ENCODE data around the gene TBC1D10A. TPM values are rescaled to one million over a fixed set of nuclear protein-coding genes. Genes with fewer than 3 reads are reported as not detected.
A peak's percentile ranks its signal among the peaks of the same experiment; 100 is the strongest.

The TBC1D10A gene
- total RNA-seq, 4 donors from 2014 or later = 18.4 to 25.9 (median 20.8) TPM

DNA sequence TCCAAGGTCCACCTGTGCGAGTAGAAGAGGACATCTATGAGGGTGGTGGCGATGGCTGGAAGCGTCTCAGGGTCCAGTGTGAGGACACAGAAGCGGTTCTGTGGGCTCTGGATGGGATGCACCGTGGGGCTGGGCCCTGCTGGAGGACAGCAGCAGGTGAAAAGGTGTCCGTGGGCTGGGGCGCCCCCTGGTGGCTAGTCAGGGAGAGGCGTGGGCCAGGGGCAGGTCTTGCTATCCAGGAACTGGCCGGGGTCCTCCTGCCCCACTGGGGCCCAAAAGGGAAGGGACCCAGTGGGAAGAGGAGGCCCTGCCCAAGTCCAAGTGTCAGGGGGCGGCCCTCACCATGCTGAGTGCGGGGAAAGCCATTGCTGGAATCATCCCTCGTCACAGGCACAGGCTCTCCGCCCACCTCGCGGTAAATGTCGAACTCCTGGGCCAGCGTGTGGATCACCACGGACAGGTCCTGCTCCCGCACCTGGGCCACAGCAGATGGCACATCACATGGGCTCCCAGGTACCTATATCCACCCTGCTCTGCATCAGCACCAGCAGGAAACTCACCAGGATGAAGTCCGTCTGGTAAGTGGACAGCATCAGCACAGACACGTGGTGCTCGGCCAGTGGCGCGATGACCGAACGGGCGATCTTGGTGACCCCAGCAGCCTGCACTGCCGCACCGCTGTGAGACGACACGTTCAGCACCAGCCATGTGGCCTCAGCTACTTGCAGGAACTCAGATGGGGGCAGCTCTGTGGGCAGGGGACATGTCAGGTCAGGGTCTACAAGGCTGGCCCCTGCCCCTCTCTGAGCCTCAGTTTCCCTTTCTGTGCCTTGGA lies 39.7 kb downstream of the TBC1D10A start:
- TF ChIP-seq, protein P1, sequence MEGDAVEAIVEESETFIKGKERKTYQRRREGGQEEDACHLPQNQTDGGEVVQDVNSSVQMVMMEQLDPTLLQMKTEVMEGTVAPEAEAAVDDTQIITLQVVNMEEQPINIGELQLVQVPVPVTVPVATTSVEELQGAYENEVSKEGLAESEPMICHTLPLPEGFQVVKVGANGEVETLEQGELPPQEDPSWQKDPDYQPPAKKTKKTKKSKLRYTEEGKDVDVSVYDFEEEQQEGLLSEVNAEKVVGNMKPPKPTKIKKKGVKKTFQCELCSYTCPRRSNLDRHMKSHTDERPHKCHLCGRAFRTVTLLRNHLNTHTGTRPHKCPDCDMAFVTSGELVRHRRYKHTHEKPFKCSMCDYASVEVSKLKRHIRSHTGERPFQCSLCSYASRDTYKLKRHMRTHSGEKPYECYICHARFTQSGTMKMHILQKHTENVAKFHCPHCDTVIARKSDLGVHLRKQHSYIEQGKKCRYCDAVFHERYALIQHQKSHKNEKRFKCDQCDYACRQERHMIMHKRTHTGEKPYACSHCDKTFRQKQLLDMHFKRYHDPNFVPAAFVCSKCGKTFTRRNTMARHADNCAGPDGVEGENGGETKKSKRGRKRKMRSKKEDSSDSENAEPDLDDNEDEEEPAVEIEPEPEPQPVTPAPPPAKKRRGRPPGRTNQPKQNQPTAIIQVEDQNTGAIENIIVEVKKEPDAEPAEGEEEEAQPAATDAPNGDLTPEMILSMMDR (IDR thresholded peaks at IDR 0.05) = peak; percentile 89 to 98 (median 93)
- no peak for TF ChIP-seq POLR2A (IDR thresholded peaks at IDR 0.05)
- no peaks in the 10 kb centered on the region for H3K9me3 ChIP-seq
- DNase-seq = peak; percentile 82 to 92 (median 89)
- H3K4me1 ChIP-seq = peaks cover 0 to 37% (median 17%) of the 10 kb centered on the region in 4 donors
- H3K4me3 ChIP-seq = no peak overlapping the region
- no peak overlapping the region for H3K27ac ChIP-seq
- H3K36me3 ChIP-seq = peaks cover 0 to 5% (median 0%) of the 10 kb centered on the region in 3 donors
- H3K27me3 ChIP-seq = no peaks in the 10 kb centered on the region

DNA sequence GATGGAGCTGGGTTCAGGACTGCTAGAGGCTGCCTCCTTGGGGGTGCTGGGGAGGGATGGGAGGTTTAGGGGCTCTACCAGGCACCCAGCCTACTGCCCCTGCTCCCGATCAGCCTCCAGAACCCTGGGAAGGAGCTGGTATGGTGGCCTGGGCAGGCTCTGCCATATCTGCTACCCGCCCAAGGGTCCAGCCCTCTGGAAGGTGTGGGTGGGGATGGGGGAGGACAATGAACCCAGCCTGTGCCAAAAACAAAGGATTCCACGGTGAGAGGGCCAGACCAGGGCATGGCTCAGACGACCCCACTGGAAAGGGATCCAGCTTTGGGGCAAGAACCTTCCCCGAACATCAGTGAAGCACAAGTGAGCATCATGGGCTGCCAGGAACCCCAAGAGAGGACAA lies 40.4 kb downstream of the TBC1D10A start:
- H3K27ac ChIP-seq = no peak overlapping the region
- TF ChIP-seq POLR2A (IDR thresholded peaks at IDR 0.05) = no peak
- TF ChIP-seq, protein P1 (IDR thresholded peaks at IDR 0.05) = no peak
- no peak overlapping the region for H3K4me3 ChIP-seq
- no peaks in the 10 kb centered on the region for H3K36me3 ChIP-seq
- DNase-seq = no peak
- no peaks in the 10 kb centered on the region for H3K27me3 ChIP-seq
- no peaks in the 10 kb centered on the region for H3K9me3 ChIP-seq
- H3K4me1 ChIP-seq = peaks cover 0 to 35% (median 17%) of the 10 kb centered on the region in 4 donors

DNA sequence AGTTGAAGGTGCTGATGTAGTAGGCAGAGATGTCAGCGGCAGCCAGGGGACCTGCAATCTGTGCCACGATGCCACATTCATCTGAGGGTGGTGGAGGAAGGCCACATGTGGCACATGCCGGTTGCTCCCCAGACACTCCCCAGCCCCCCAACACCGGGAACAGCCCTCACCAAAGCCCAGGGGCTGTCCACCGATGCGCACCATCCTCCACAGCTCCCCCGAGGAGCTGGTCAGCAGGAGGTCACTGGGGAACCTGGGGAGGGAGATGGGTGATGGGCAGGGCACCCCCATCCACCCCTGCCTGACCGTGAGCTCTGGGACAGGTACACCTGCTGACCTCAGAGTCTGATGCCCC lies 40.9 kb downstream of the TBC1D10A start:
- Histone ChIP-seq H3K27me3 (no peaks in the 10 kb centered on the region), H3K9me3 (no peaks in the 10 kb centered on the region), H3K4me1 (peaks cover 0 to 29% (median 16%) of the 10 kb centered on the region in 4 donors), H3K4me3 (no peak overlapping the region), H3K36me3 (no peaks in the 10 kb centered on the region), H3K27ac (no peak overlapping the region)
- no peak for DNase-seq
- TF ChIP-seq, protein P1 (IDR thresholded peaks at IDR 0.05) = no peak
- TF ChIP-seq POLR2A (IDR thresholded peaks at IDR 0.05) = no peak

DNA sequence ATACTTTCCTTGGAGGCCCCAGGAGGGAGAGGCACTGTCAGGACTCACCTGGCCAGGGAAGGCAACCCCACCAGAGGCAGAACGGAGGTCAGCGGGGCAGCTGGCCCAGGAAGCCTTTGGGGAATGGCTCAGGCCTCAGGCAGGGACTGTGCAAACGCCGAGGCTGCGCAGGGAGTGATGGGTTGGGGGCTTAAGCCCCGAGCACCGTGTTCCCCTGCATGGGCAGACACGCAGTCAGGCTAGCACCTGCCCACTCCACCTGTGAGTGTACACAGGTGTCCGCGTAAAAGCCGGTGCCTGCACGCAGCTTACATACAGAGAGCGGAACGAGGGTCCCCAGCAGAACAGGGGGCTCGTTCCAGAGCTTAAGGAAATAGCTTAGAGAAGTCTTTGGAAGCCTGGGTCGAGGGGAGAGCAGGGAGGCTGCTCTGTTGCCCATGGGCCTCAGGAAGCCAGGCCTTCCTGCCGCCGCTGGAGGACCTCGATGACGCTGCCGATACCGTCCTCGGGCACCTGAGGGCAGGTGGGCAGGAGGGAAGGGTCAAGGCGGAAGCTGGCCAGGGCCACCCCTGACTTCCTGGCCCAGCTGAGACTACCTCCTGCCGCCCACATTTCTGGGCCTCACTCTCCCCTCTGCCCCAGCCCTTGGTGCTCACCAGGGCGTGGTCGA lies 41.4 kb downstream of the TBC1D10A start:
- Histone ChIP-seq H3K27ac (no peak overlapping the region), H3K27me3 (no peaks in the 10 kb centered on the region), H3K9me3 (no peaks in the 10 kb centered on the region), H3K36me3 (no peaks in the 10 kb centered on the region), H3K4me3 (no peak overlapping the region), H3K4me1 (peaks cover 0 to 24% (median 11%) of the 10 kb centered on the region in 4 donors)
- DNase-seq = no peak
- no peak for TF ChIP-seq POLR2A (IDR thresholded peaks at IDR 0.05)

DNA sequence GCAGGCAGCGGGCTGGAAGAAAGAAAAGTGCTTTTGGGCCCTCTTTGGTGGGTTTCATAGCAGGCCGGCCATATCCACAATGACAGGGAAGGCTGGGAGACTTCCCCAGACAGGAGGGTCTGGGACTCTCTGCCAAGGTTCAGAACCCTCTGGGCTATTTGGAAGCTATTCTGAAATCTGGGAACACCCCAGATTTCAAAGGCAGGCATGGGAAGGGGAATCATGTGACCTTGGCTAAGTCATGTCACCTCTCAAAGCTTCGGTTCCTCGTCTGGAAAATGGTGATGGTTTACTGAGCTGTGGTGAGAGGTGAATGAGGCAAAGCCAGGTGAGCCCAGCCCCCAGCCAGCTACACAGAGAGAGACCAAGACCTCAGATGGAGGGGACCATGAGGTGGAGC lies 42.1 kb downstream of the TBC1D10A start:
- TF ChIP-seq, protein P1 (IDR thresholded peaks at IDR 0.05) = no peak
- TF ChIP-seq POLR2A (IDR thresholded peaks at IDR 0.05) = no peak
- peaks cover 0 to 19% (median 6%) of the 10 kb centered on the region in 4 donors for H3K4me1 ChIP-seq
- no peak for DNase-seq
- H3K27ac ChIP-seq = no peak overlapping the region
- no peaks in the 10 kb centered on the region for H3K27me3 ChIP-seq
- H3K36me3 ChIP-seq = no peaks in the 10 kb centered on the region
- no peaks in the 10 kb centered on the region for H3K9me3 ChIP-seq
- H3K4me3 ChIP-seq = no peak overlapping the region

DNA sequence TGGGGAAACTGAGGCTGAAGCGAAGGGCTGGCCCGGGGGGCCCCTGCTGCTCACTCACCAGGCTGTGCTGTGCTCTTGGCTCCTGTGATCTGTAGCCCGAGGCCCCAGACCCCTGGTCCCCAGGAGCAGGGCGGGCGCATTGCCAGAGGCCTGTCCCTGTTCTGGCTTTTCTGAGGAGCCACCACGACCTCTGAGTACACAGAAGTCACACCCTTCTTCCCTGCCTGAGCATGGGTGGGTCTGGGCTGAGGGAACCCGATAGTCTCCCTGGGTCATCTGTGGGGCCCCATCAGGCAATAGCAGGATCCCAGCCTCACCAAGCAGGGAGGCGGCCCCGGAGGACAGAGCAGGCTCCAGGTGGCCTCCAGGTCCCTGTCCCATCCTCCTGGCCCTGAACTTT lies 42.6 kb downstream of the TBC1D10A start:
- Histone ChIP-seq H3K4me1 (peaks cover 0 to 19% (median 6%) of the 10 kb centered on the region in 4 donors), H3K9me3 (no peaks in the 10 kb centered on the region), H3K27me3 (no peaks in the 10 kb centered on the region), H3K27ac (no peak overlapping the region), H3K4me3 (no peak overlapping the region), H3K36me3 (no peaks in the 10 kb centered on the region)
- TF ChIP-seq POLR2A (IDR thresholded peaks at IDR 0.05) = no peak
- TF ChIP-seq, protein P1 (IDR thresholded peaks at IDR 0.05) = no peak
- no peak for DNase-seq

Measured in Peyer's patch (tissue), 4 donors.